Endothelial cell (in vitro differentiated cells): ENCODE measurements around the gene UBE2J1. TPM values are rescaled to one million over a fixed set of nuclear protein-coding genes. Genes with fewer than 3 reads are reported as not detected.

Experiments used
- DNase-seq: peaks from one replicate; pipeline ENCODE4 v3.0.0; 2021; ENCODE audit warnings: low spot score
- H3K27ac Mint-ChIP-seq: one replicate; pipeline ENCODE4 v1.8.0; 2021; ENCODE audit warnings: mixed read lengths, inconsistent platforms; ENCODE audit not compliant: unreplicated experiment
- H3K27me3 Mint-ChIP-seq: one replicate; pipeline ENCODE4 v1.8.0; 2021; ENCODE audit warnings: mild to moderate bottlenecking, moderate library complexity, mixed read lengths, inconsistent platforms; ENCODE audit not compliant: unreplicated experiment
- H3K36me3 Mint-ChIP-seq: one replicate; pipeline ENCODE4 v1.8.0; 2021; ENCODE audit warnings: mild to moderate bottlenecking, low read depth, mixed read lengths, inconsistent platforms; ENCODE audit not compliant: unreplicated experiment
- H3K4me1 Mint-ChIP-seq: one replicate; pipeline ENCODE4 v1.8.0; 2021; ENCODE audit warnings: mild to moderate bottlenecking, mixed read lengths, inconsistent platforms; ENCODE audit not compliant: unreplicated experiment
- H3K4me3 Mint-ChIP-seq: one replicate; pipeline ENCODE4 v1.8.0; 2021; ENCODE audit warnings: mild to moderate bottlenecking, mixed read lengths, inconsistent platforms; ENCODE audit not compliant: unreplicated experiment
- H3K9me3 Mint-ChIP-seq: one replicate; pipeline ENCODE4 v1.8.0; 2021; ENCODE audit warnings: mixed read lengths, inconsistent platforms; ENCODE audit not compliant: unreplicated experiment
- CTCF ChIP-seq: fragments of 200-600 bp; sonication (generic); IDR thresholded peaks from one replicate; pipeline ENCODE4 v1.5.0; 2021; ENCODE audit warnings: antibody characterized with exemption; ENCODE audit not compliant: unreplicated experiment
- total RNA-seq: library from RNA; stranded (reverse); fragmentation: NEBNext Ultra II Directional; extraction: Animal tissue kit (Norgen Biotek cat#: 25700); gene quantifications from one replicate; pipeline ENCODE4 v1.2.1, GENCODE V29; 2021; ENCODE audit not compliant: unreplicated experiment

Gene UBE2J1
- total RNA-seq, 1 donor from 2014 or later = 43.7 TPM

GRCh38 chr6:89356642-89357170 lies 4.2 kb upstream of the UBE2J1 start:
- no peak for DNase-seq
- peaks cover 3% of the 10 kb centered on the region for H3K36me3 Mint-ChIP-seq
- no peak overlapping the region for H3K4me3 Mint-ChIP-seq
- no peak for TF ChIP-seq CTCF
- H3K4me1 Mint-ChIP-seq = peaks cover 7% of the 10 kb centered on the region
- no peak overlapping the region for H3K27ac Mint-ChIP-seq
- no peaks in the 10 kb centered on the region for H3K9me3 Mint-ChIP-seq
- peaks cover 2% of the 10 kb centered on the region for H3K27me3 Mint-ChIP-seq

DNA sequence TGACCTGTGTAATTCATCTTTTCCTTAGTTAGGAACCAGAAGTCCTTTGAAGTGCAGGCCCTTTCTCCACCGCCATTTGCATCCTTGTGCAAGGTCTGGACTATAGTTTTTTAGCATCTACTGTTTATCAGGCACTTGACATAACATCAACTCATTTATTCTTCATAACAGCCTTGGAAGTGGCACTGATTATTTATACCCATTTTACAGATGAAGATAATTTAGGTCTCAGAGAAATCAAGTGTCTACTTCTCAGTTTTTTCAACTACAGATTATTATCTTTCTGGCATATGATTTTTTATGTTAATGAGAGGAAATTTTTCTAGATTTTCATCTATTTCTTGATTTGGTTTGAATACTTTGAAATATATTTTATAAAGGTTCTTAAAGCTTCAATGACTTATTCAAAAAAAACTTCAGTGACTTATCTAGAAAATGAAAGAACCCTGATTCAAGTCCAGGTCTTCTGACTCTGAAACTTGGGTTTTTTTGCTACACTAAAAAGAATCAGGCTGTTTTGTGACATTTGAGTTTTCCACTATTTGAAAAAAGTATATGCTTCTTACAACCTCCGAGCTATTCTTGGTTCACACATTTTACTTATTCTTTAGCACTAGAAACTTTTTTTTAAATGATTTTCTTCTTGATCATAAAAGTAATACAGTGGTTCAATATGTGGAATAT lies 3.1 kb upstream of the UBE2J1 start:
- Mint-ChIP-seq H3K27ac (no peak overlapping the region), H3K9me3 (no peaks in the 10 kb centered on the region), H3K36me3 (peaks cover 3% of the 10 kb centered on the region), H3K27me3 (peaks cover 4% of the 10 kb centered on the region), H3K4me1 (peaks cover 13% of the 10 kb centered on the region), H3K4me3 (no peak overlapping the region)
- no peak for TF ChIP-seq CTCF
- DNase-seq = no peak

- DNase-seq = no peak
- no peak for TF ChIP-seq CTCF
- H3K27ac Mint-ChIP-seq = peak overlapping the region; percentile 77
- no peaks in the 10 kb centered on the region for H3K9me3 Mint-ChIP-seq
- peaks cover 3% of the 10 kb centered on the region for H3K36me3 Mint-ChIP-seq
- peaks cover 31% of the 10 kb centered on the region for H3K4me1 Mint-ChIP-seq
- H3K4me3 Mint-ChIP-seq = peak overlapping the region; percentile 86
- peaks cover 4% of the 10 kb centered on the region for H3K27me3 Mint-ChIP-seq
Observed at GRCh38 chr6:89353702-89354392, 1.3 kb upstream of the UBE2J1 start.

GRCh38 chr6:89353118-89353556 lies 615 bp upstream of the UBE2J1 start:
- Mint-ChIP-seq H3K4me1 (peaks cover 39% of the 10 kb centered on the region), H3K27me3 (peaks cover 4% of the 10 kb centered on the region), H3K4me3 (peak overlapping the region; percentile 86), H3K27ac (peak overlapping the region; percentile 77), H3K36me3 (peaks cover 7% of the 10 kb centered on the region), H3K9me3 (no peaks in the 10 kb centered on the region)
- TF ChIP-seq CTCF = no peak
- no peak for DNase-seq
